HG02973 (cell line): ENCODE results near the gene CEP162.
"Not testable (repeated sequence)": the region's sequence is repeated elsewhere in the genome, so short reads cannot be mapped to it uniquely, and the experiment has no call there.

Source experiments
- ATAC-seq: cut with Tn5 transposase; IDR thresholded peaks from one replicate; pipeline ENCODE4 v1.9.1; 2021; ENCODE audit warnings: moderate library complexity; ENCODE audit not compliant: unreplicated experiment

The CEP162 gene

DNA sequence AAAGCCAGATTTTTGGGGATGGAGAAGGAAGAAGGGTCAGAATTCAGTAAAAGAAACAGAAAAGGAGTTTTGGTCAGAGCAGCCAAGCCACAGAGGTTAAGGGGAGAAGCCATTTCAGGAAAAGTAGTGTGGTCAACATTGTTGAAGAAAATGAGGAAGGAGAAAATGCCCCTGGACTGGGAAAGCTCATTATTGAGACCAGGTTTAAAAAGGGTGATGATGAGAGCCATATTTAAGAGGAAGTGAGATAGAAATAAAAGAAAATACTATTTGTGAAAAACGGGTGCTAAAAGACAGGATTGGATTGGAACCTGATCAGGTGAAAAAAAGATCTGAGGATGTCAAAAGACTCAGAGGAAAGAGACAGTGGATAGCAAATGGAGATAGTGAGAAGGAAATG is 75.8 kb downstream of the CEP162 start:
- ATAC-seq = no peak

DNA sequence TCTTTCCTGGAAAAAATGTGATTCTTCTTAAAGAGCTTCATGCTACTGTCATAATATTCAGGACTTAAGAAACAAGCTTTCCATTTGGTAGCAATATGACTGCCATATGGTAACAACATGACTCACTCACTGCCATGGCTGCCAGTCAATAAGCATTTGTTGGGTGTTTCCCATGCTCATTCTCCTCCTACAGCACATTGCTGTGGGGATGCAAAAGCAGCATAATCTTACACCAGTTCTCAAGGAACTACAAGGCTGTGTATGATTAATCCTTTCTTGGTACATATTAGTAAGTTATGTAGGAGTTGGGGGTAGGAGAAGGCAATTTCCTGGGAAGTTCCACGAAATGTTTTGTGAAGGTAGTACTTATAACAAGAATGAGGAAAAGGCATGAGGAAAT is 76.7 kb downstream of the CEP162 start:
- peak; percentile 91 for ATAC-seq

DNA sequence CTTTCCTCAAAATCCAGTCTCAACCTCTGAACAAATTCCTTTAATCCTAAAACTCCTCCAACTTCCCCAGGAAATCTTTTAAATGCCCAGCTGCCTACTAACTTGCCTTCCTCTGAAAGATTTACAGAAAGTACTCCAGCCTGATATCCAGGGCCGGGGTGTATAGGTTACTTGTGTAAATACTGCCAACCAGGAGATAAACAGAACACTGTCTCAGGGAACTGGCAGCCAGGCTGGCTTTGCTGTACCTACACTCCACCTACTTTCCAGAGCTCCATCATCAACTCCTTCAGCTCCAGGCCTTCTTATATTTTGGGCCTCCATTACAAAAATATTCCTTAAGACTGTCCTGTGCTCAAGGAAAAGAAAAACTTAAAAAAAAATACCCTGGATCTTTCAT is 85.9 kb downstream of the CEP162 start:
- no peak for ATAC-seq

DNA sequence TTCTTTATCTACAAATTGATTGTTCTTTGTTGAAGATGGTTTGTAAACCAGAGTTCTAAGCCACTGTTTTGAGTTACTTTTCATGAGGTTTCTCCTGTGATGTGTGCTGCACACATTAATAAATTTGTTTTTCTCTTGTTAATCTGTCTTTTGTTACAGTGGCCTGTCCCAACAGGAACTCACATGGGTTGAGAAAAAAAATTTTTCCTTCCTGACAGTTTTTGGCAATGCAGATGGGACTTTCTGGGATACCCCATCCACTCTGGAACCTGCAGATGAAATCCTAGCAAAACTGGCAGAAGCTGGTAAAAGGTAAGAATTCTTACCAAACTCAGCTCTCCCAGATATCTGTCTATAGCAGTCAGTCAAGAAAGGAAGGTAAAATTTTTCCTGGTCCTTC is 88.1 kb downstream of the CEP162 start:
- ATAC-seq = no peak

DNA sequence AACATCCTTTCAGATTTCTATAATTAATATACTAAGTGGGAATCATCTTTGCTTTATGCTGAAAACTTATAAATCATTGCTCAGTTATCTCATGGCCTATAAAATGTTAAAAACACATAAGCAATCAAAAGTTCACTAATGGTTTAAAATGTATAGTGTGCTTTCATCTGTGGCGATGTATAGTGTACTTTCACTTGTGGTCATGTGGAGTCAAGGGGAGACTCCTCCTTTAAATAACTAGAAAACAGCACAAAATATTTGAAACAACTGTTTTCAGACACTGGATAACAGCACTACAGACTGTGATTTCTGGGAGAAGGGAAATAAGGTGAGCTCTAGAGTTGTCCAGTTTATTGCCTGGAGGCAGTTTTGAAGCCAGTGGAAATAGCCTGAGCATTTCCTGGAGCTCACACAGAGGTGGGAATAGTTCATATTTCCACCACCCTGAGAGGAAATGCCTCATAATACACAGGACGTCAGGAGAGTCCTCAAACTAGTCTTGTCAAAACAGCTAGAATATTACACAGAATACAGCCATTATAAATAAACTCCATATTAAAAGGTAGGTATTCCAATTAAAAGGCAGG is 89.4 kb downstream of the CEP162 start:
- ATAC-seq = no peak

DNA sequence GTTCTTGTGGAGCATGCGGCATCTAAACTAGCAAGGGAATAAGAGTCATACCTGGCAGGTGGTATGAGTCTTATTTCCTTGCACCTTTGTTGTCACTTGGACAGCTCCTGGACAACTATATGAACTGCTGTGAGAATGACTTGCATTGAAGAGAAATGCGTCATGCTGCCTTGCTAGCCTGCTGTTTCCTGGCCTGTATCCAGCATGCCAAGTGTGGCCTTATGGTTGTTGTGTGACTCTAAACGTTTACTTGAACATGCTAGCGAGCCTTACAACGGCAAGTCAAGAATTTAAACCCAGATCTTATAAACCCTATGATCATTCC is 90.4 kb downstream of the CEP162 start:
- ATAC-seq = no peak

DNA sequence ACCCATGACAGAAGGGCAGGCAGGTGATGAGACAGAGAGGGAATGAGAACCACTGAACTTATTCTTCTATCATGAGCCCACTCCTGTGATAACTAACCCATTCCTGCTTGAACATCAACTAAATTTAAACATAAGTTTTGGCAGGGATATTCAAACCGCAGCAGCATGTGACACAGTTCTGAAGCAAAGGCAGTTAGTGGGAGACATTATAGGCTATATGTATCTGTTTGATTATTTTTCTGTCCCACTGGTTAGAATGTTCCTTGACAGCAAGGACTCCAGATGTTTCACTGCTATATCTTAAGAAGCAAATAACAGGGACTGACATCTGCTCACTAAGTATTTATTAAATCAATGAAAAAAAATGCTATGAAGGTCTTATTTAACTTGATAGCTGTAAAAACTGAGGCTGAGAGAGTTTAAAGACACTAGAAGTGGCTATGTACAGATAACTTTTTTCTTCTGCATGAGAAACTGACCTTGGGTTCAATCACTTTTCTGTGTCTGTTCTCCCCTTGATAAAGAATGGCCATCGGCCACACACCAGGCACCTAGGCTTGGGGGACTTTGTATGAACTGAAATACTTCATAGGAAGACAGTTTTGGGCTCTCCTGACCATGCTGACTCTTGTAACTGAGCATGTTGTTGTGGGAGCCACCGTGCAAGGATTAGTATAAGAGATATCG is 90.9 kb downstream of the CEP162 start:
- ATAC-seq = no peak

DNA sequence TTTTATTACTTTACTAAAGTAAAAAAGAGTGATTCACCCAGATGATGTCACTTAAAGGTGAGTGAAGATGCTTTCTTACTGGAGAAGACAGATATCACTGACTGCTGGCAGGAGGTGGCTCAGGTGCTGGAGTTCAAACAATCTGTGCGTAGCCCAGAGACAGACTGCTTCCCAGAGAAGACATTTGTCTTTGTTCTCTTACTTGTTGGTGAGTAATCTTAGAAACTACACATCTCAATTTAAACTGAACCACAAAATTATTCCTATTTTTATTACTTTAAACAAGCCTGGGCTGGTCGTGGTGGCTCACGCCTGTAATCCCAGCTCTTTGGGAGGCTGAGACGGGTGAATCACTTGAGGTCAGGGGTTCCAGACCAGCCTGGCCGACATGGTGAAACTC is 92.2 kb downstream of the CEP162 start:
- ATAC-seq = no peak

DNA sequence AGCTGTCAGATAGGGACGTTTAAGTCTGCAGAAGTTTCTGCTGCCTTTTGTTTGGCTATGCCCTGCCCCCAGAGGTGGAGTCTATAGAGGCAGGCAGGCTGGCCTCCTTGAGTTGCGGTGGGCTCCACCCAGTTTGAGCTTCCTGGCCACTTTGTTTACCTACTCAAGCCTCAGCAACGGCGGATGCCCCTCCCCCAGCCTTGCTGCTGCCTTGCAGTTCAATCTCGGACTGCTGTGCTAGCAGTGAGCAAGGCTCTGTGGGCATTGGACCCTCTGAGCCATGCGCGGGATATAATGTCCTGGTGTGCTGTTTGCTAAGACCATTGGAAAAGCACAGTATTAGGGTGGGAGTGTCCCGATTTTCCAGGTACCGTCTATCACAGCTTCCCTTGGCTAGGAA is 94.1 kb downstream of the CEP162 start:
- ATAC-seq = not testable (repeated sequence)

DNA sequence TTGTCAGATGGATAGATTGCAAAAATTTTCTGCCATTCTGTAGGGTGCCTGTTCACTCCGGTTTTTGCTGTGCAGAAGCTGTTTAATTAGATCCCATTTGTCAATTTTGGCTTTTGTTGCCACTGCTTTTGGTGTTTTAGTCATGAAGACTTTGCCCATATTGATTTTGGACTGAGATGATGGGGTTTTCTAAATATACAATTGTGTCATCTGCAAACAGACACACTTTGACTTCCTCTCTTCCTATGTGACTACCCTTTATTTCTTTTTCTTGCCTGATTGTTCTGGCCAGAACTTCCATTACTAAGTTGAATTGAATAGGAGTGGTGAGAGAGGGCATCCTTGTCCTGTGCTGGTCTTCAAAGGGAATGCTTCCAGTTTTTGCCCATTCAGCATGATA is 97.9 kb downstream of the CEP162 start:
- ATAC-seq = not testable (repeated sequence)

DNA sequence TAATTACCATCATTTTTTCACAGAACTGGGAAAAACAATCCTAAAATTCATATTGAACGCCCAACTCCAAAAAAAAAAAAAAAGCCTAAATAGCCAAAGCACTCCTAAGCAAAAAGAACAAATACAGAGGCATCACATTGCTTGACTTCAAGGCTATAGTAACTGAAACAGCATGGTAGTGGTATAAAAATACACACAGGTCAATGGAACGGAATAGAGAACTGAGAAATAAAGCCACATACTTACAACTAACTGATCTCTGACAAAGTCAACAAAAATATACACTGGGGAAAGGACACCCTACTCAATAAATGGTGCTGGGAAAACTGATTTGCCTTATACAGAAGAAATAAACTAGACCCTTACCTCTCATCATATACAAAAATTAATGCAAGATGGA is 104.3 kb downstream of the CEP162 start:
- ATAC-seq = no peak

DNA sequence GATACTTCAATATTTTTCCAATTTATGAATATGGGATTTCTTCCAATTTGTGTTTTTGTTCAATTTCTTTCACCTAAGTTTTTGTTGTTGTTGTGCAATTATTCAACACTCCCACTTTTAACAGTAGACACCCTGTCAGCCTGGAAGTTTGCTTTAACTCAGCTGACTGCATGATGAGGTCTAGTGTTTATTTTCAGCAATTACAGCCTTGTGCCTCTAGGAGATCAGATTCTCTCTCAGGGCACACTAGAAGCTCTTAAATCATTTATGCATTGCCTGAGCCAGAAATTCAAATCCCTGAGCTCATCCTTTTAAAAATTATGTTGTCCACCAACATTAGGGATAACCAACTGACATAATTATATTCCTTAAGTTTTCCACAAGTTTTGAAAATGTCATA is 108.2 kb downstream of the CEP162 start:
- no peak for ATAC-seq

DNA sequence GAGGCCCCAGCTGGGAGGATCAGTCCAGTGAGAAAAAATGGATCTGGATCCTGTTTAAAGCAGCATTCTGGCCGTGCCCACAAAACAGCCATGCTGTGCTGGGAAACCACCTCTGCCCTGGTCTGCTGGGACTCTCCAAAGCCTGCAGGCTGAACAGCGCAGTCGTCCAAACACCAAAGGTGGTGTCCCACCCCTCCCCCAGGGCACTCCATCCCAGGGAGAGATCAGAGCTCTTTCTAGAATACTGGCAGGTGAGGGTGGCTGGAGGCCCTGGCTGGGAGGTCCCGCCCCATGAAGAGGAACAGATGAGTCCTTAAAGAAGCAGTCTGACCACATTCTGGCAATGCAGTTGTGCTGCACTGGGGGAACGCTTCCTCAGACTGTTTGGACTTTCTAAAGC is 109.3 kb downstream of the CEP162 start:
- ATAC-seq = no peak

DNA sequence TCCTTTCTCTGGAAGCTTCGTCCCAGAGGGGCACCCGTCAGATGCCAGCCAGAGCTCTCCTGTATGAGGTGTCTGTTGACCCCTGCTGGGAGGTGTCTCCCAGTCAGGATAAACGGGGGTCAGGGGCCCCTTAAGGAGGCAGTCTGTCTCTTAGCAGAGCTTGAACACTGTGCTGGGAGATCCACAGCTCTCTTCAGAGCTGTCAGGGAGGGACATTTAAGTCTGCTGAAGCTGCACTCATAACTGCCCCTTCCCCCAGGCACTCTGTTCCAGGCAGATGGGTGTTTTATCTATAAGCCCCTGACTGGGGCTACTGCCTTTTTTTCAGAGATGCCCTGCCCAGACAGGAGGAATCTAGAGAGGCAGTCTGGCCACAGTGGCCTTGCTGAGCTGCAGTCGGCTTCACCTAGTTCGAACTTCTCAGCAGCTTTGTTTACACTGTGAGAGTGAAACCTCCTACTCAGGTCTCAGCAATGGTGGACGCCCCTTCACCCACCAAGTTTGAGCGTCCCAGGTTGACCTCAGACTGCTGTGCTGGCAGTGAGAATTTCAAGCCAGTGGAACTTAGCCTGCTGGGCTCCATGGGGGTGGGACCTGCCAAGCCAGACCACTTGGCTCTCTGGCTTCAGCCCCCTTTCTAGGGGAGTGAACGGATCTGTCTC is 112.4 kb downstream of the CEP162 start:
- not testable (repeated sequence) for ATAC-seq

DNA sequence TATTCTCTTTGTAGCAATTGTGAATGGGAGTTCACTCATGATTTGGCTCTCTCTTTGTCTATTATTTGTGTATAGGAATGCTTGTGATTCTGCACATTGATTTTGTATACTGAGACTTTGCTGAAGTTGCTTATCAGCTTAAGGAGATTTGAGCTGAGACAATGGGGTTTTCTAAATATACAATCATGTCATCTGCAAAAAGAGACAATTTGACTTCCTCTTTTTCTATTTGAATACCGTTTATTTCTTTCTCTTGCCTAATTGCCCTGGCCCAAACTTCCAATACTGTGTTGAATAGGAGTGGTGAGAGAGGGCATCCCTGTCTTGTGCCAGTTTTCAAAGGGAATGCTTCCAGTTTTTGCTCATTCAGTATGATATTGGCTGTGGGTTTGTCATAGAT is 116.1 kb downstream of the CEP162 start:
- not testable (repeated sequence) for ATAC-seq

DNA sequence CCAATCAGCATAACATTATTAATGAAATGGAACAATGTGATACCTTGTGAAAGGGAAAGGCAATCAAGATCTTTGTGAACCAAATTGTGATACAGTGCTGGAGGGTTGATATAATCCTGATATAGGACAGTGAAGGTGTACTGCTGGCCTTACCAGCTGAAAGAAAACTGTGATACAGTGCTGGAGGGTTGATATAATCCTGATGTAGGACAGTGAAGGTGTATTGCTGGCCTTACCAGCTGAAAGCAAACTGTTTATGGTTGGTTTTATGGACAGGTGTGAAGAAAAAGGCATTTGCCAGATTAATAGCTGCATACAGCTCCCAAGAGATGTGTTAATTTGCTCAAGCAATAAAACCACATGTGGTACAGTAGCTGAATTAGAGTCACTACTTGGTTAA is 119.9 kb downstream of the CEP162 start:
- no peak for ATAC-seq

DNA sequence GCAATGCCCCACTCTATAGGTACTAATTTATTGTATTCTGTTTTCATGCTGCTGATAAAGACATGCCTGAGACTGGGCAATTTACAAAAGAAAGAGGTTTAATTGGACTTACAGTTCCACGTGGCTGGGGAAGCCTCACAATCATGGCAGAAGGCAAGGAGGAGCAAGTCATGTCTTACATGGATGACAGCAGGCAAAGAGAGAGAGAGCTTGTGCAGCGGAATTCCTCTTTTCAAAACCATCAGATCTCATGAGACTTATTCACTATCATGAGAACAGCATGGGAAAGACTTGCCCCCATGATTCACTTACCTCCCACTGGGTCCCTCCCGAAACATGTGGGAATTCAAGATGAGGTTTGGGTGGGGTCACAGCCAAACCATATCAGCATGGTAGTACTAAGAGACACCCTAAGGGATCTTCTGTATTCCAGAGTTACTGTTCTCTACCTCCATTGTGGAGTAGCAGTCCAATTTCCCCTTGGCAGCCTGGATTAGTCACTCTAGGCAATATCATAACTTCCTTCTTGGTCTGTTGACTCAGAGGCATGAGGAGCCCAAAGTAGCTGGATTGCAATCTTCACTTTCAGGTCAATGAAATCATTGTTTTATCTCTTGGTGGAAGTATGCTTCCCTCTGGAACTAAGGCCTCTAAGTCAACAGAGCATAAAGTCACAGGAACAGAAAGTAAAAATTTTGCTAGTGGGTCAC is 122.1 kb downstream of the CEP162 start:
- not testable (repeated sequence) for ATAC-seq

DNA sequence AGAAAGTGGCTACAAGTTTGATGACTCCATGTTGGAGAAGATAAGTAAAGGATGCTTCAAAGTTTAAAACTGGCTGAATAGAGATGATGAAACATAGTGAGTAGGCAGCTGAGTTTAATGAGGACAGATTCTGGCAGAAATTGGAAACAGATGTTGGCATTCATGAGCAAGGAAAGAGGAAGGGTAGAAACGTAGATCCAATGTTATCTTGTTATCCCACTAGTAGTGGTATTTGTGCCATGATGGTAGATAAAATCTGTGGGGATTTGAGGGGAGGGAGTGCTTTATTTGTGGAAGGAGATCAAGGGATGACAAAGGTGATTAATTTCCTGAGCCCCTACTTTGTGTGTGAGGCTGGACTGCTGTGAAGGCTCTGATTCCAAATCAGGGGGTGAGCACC is 124.4 kb downstream of the CEP162 start:
- ATAC-seq = no peak

DNA sequence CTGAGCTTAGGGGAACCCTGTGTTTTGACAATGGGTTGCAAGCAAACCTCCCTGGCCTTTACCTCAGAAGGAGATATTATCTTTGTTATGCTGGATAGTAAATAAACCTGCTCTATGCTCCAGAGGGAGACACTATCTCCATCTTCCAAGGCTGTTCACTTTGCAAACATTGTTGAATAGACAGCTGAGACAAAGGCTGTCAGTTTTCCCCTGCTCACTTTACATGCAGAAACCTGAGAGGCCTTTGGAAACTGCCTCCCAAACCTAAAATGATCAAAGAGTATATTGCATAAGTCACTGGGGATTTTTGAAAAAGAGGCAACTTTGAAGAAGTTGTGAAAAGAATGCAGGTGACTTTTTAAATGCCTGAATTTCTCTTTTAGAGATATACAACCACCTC is 132.3 kb downstream of the CEP162 start:
- ATAC-seq = no peak

DNA sequence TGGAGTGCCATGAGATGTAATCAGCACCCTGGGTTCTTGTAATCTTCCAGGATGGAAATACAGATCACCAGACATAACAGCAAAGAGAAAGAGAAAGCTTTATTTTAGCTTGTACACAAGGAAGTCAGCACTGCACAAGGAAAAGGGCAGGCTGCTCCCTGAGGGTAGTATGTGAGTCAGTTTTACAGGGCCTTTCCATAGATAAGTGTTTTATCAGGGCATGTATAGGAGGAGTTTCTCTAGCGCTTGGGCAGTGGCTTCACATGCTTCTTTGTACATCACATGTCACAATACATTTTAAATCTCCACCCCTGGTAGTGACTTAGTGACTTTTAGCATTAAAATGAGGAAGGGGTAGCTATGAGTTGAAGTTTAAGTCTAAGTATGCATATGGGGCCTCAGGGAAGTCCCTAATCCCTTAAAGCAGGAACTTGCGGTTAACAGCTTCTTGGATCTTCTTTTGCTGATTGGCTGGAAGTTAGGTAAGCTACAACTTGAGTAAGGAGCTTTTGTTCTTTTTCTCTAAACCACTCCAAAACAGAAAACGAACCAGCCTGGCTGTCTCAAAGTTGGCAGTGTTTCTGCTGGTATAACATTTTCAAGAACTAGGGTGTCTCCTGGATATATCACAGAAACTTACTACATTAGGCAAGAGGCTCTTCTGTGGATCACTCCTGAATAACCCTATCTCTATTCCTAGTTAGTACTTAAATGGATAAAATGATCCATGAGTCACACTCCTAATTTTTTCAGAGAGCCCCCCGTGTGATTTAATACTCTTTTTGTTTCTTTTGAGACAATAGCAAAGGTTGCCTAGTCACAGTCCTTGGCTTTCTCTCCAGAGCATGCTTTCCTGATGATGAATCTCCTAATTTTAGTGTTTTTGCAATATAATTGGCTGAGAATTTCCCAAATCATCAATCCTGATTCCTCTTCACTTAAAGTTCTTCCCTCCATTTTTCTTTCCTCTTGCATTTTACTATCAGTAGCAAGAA is 133.7 kb downstream of the CEP162 start:
- ATAC-seq = no peak

DNA sequence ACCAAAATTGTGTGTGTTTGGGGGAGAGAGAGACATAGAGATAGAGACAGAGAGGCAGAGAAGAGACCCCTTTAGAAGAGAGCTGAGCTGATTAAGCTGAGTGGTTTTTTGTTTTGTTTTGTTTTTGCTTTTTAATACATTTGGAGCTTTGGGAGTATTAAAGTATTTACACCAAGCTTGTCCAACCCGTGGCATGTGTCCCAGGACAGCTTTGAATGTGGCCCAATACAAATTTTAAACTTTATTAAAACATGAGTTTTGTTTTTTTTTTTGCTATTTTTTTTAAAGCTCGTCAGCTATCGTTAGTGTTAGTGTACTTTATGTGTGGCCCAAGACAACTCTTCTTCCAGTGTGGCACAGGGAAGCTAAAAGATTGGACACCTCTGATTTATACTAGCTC is 137.9 kb downstream of the CEP162 start:
- no peak for ATAC-seq
